Activated B cell treated with CpG ODN at 0.5 μM for 24 hours (primary cell): Measurements from ENCODE around the gene GTF2H3. TPM values are rescaled to one million over a fixed set of nuclear protein-coding genes. Genes with fewer than 3 reads are reported as not detected.

Source experiments
- ATAC-seq: fragments of 200-7000 bp; cut with Tn5 transposase; one replicate; pipeline ENCODE4 v1.10.0; 2021; ENCODE audit warnings: low read depth, mild to moderate bottlenecking, moderate library complexity
- CTCF ChIA-PET: fragments of 350-600 bp; sonication (Branson Sonifier 250); formaldehyde crosslinking; loops from one replicate; lab custom pipeline; 2021; ENCODE audit warnings: antibody characterized with exemption; lab: Charles Lee
- POLR2A ChIA-PET: fragments of 350-600 bp; sonication (Branson Sonifier 250); formaldehyde crosslinking; loops from one replicate; lab custom pipeline; 2021; ENCODE audit warnings: antibody characterized with exemption; lab: Charles Lee
- DNase-seq: peaks from one replicate; pipeline ENCODE4 v3.0.0; 2022
- H3K27ac Mint-ChIP-seq: one replicate; pipeline ENCODE4 v1.8.0; 2020; ENCODE audit warnings: mixed read lengths
- H3K27me3 Mint-ChIP-seq: one replicate; pipeline ENCODE4 v1.8.0; 2021; ENCODE audit warnings: mixed read lengths
- H3K36me3 Mint-ChIP-seq: one replicate; pipeline ENCODE4 v1.8.0; 2021; ENCODE audit warnings: low read depth, mixed read lengths
- H3K4me1 Mint-ChIP-seq: one replicate; pipeline ENCODE4 v1.8.0; 2021; ENCODE audit warnings: mixed read lengths
- H3K4me3 Mint-ChIP-seq: one replicate; pipeline ENCODE4 v1.8.0; 2020; ENCODE audit warnings: mild to moderate bottlenecking, mixed read lengths
- H3K9me3 Mint-ChIP-seq: one replicate; pipeline ENCODE4 v1.8.0; 2020; ENCODE audit warnings: mixed read lengths
- intact Hi-C: fragments of 100-400 bp; cut with micrococcal nuclease; formaldehyde crosslinking; loops from one replicate; pipeline ENCODE4 v1.15.1; 2024
- total RNA-seq: library from RNA; stranded (reverse); gene quantifications from 2 replicates; pipeline ENCODE4 v1.2.3, GENCODE V29; 2022
- TF ChIP-seq, protein P1 (sequence below): fragments of 200-600 bp; IDR thresholded peaks from one replicate; pipeline ENCODE4 v1.8.0; 2022; ENCODE audit warnings: antibody characterized with exemption, mild to moderate bottlenecking

Gene GTF2H3
- total RNA-seq, 1 donor from 2014 or later, result 33.8 TPM

DNA sequence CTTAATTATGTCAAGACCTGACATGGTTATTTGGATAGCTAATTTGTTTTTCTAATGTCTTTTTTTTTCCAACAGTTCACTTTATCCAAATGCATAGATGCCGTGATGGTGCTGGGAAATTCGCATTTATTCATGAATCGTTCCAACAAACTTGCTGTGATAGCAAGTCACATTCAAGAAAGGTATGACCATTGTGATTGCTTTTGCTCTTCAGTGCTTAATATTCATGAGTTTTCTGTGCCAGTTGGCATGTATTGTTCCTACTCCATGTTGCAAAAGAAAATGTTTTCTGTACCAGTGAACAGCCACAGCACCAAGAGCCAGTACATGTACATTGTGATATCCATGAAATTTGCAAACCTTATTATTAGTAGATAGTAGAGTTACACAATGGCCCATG lies 11.8 kb downstream of the GTF2H3 start:
- Mint-ChIP-seq H3K27me3 (no peaks in the 10 kb centered on the region), H3K4me1 (no peaks in the 10 kb centered on the region), H3K27ac (no peak overlapping the region), H3K4me3 (no peak overlapping the region), H3K9me3 (no peaks in the 10 kb centered on the region), H3K36me3 (peaks cover 53% of the 10 kb centered on the region)
- ATAC-seq (no peak), DNase-seq (no peak)
- TF ChIP-seq, protein P1, sequence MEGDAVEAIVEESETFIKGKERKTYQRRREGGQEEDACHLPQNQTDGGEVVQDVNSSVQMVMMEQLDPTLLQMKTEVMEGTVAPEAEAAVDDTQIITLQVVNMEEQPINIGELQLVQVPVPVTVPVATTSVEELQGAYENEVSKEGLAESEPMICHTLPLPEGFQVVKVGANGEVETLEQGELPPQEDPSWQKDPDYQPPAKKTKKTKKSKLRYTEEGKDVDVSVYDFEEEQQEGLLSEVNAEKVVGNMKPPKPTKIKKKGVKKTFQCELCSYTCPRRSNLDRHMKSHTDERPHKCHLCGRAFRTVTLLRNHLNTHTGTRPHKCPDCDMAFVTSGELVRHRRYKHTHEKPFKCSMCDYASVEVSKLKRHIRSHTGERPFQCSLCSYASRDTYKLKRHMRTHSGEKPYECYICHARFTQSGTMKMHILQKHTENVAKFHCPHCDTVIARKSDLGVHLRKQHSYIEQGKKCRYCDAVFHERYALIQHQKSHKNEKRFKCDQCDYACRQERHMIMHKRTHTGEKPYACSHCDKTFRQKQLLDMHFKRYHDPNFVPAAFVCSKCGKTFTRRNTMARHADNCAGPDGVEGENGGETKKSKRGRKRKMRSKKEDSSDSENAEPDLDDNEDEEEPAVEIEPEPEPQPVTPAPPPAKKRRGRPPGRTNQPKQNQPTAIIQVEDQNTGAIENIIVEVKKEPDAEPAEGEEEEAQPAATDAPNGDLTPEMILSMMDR, result no peak
- ChIA-PET CTCF (no interaction called here), POLR2A (no interaction called here)
- intact Hi-C loops, result no loop called here

DNA sequence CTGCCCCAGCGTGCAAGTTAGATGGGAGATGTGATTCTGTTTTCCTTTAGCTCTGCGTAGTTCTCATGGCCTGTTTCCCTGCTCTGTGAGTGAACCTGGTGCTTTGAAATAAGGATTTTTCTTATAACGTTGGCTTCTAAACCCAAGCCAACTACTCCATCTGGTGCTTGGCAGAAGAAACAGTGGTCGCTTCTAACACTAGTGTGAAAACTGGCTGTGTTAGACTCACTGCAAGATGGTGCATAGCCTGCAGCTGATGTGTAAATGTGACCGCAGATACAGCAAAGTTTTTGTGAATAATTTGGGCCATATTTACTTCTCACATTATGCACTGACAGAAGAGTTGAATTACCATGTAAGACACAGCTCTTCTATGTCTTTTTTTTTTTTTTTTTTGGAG lies 12.2 kb downstream of the GTF2H3 start:
- no peak for DNase-seq
- H3K27ac Mint-ChIP-seq, result no peak overlapping the region
- no peaks in the 10 kb centered on the region for H3K4me1 Mint-ChIP-seq
- POLR2A ChIA-PET, result interaction anchor here (0.7 kb wide), 1 partner anchor 9 kb away, joined by 4 read pairs; no protein-coding TSS in a partner anchor
- peaks cover 54% of the 10 kb centered on the region for H3K36me3 Mint-ChIP-seq
- no peak overlapping the region for H3K4me3 Mint-ChIP-seq
- TF ChIP-seq, protein P1, result no peak
- no peaks in the 10 kb centered on the region for H3K27me3 Mint-ChIP-seq
- CTCF ChIA-PET, result no interaction called here
- H3K9me3 Mint-ChIP-seq, result no peaks in the 10 kb centered on the region
- ATAC-seq, result no peak
- intact Hi-C loops, result no loop called here

DNA sequence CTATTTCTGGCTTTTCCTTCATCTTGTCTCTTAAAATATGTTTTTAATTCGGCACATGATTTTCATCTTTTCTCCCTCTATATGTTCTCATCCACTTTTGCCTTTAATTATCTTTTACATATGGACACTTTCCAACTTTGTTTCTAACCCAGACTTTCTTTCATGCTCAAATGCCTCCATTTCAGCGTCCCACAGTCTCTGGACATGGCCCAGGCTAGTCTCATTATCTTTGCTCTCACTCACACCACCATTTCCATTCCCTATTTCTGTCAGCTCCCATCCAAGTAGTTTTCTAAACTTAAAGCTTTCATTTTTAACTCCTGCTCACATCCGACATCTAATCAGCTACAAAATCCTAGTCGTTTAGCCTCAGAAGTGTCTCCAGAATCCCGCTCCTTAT lies 14.8 kb downstream of the GTF2H3 start:
- Mint-ChIP-seq H3K27me3 (no peaks in the 10 kb centered on the region), H3K4me3 (no peak overlapping the region), H3K36me3 (peaks cover 59% of the 10 kb centered on the region), H3K9me3 (no peaks in the 10 kb centered on the region), H3K27ac (no peak overlapping the region), H3K4me1 (no peaks in the 10 kb centered on the region)
- ChIA-PET CTCF (no interaction called here), POLR2A (no interaction called here)
- intact Hi-C loops, result no loop called here
- ATAC-seq, result no peak
- DNase-seq, result no peak
- TF ChIP-seq, protein P1, result no peak

DNA sequence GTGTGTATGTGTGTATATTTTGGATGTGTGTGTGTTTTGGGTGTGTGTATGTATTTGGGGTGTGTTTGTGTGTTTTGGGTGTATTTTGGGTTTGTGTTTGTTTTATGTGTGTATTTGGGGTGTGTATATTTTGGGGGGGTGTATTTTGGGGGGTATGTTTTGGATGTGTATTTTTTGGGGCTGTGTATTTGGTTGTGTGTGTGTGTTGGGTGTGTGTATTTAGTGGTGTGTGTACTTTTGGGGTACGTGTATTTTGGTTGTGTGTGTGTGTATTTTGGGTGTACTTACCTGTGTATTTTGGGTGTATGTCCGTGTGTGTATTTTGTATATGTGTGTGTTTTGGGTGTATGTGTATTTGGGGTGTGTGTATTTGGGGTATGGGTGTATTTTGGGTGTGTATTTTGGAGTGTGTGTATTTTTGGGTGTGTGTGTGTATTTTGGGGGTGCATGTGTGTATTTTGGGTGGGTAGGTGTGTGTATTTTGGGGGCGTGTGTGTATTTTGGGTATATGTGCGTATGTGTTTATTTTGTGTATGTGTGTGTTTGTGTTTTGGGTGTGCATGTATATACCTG lies 20.6 kb downstream of the GTF2H3 start:
- ChIA-PET CTCF (no interaction called here), POLR2A (no interaction called here)
- Mint-ChIP-seq H3K4me3 (no peak overlapping the region), H3K9me3 (no peaks in the 10 kb centered on the region), H3K27ac (no peak overlapping the region), H3K36me3 (peaks cover 62% of the 10 kb centered on the region), H3K4me1 (peaks cover 22% of the 10 kb centered on the region), H3K27me3 (no peaks in the 10 kb centered on the region)
- ATAC-seq (no peak), DNase-seq (no peak)
- intact Hi-C loops, result no loop called here
- TF ChIP-seq, protein P1, result no peak

DNA sequence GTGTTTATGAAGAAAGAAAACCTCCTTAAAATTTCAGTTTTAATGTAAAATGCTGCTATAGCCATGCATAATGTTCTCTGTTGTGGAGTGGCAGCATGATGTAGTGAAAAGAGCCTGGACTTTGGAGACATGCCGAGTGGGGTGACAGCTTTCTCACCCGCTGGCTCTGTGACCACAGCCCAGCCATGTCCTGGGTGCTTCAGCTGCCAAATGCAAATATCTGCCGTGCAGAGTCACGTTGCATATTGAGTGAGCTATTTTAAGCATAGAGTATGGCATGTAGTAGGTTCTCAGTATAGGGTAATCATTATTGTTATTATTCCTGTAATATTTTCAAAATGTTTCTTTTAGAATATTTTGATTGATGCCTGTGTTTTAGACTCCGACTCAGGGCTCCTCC lies 21.8 kb downstream of the GTF2H3 start:
- H3K4me3 Mint-ChIP-seq, result no peak overlapping the region
- H3K27me3 Mint-ChIP-seq, result no peaks in the 10 kb centered on the region
- CTCF ChIA-PET, result no interaction called here
- no peaks in the 10 kb centered on the region for H3K9me3 Mint-ChIP-seq
- peak; percentile 52 for ATAC-seq
- intact Hi-C loops, result no loop called here
- H3K4me1 Mint-ChIP-seq, result peaks cover 33% of the 10 kb centered on the region
- POLR2A ChIA-PET, result interaction anchor here (0.5 to 0.6 kb wide), 2 partner anchors 9 to 859 kb away, joined by 4 to 8 read pairs; no protein-coding TSS in a partner anchor
- no peak overlapping the region for H3K27ac Mint-ChIP-seq
- TF ChIP-seq, protein P1, result no peak
- H3K36me3 Mint-ChIP-seq, result peaks cover 67% of the 10 kb centered on the region
- no peak for DNase-seq
